Measurements from ENCODE around the gene OPN1MW2.
"Not testable (repeated sequence)": the region's sequence is repeated elsewhere in the genome, so short reads cannot be mapped to it uniquely, and the experiment has no call there.

DNA sequence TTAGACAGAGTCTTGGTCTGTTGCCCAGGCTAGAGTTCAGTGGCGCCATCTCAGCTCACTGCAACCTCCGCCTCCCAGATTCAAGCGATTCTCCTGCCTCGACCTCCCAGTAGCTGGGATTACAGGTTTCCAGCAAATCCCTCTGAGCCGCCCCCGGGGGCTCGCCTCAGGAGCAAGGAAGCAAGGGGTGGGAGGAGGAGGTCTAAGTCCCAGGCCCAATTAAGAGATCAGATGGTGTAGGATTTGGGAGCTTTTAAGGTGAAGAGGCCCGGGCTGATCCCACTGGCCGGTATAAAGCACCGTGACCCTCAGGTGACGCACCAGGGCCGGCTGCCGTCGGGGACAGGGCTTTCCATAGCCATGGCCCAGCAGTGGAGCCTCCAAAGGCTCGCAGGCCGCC lies at the start of gene OPN1MW2:
- not testable (repeated sequence) for TF ChIP-seq POLR2AphosphoS5 (IDR thresholded peaks at IDR 0.05; ENCODE audit: low read depth, low read length)
- TF ChIP-seq, protein P1, sequence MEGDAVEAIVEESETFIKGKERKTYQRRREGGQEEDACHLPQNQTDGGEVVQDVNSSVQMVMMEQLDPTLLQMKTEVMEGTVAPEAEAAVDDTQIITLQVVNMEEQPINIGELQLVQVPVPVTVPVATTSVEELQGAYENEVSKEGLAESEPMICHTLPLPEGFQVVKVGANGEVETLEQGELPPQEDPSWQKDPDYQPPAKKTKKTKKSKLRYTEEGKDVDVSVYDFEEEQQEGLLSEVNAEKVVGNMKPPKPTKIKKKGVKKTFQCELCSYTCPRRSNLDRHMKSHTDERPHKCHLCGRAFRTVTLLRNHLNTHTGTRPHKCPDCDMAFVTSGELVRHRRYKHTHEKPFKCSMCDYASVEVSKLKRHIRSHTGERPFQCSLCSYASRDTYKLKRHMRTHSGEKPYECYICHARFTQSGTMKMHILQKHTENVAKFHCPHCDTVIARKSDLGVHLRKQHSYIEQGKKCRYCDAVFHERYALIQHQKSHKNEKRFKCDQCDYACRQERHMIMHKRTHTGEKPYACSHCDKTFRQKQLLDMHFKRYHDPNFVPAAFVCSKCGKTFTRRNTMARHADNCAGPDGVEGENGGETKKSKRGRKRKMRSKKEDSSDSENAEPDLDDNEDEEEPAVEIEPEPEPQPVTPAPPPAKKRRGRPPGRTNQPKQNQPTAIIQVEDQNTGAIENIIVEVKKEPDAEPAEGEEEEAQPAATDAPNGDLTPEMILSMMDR (IDR thresholded peaks at IDR 0.05), result not testable (repeated sequence)
